Mesenchymal stem cell (in vitro differentiated cells and primary cell): ENCODE data around the gene SETD1A.
A peak's percentile ranks its signal among the peaks of the same experiment; 100 is the strongest.

Source experiments
- DNase-seq: peaks from one replicate; pipeline ENCODE4 v3.0.0-alpha.2; 2013
- H2AFZ ChIP-seq: one replicate; pipeline ENCODE4 v1.6.1; 2013; ENCODE audit warnings: low read depth, mild to moderate bottlenecking, control low read depth, inconsistent platforms, low read length, moderate library complexity
- H2AK5ac ChIP-seq: 2 replicates; pipeline ENCODE4 v1.6.1; 2013; ENCODE audit warnings: low read length, moderate library complexity, mild to moderate bottlenecking, inconsistent platforms; ENCODE audit not compliant: severe bottlenecking
- H2BK120ac ChIP-seq: one replicate; pipeline ENCODE4 v1.6.1; 2013; ENCODE audit warnings: low read depth, mild to moderate bottlenecking, inconsistent platforms, low read length, moderate library complexity
- H2BK12ac ChIP-seq, 2 experiments: one replicate each; pipeline ENCODE4 v1.6.1; 2013; ENCODE audit warnings: inconsistent platforms in 2 of 2, low read length in 2 of 2, mild to moderate bottlenecking in 2 of 2, moderate library complexity in 2 of 2, control low read depth in 1 of 2
- H2BK15ac ChIP-seq: one replicate; pipeline ENCODE4 v1.6.1; 2013; ENCODE audit warnings: mild to moderate bottlenecking, low read depth, inconsistent platforms; ENCODE audit not compliant: poor library complexity, severe bottlenecking
- H2BK5ac ChIP-seq: 2 replicates; pipeline ENCODE4 v1.6.1; 2013; ENCODE audit warnings: low read depth, mild to moderate bottlenecking, low read length, control low read depth, inconsistent platforms; ENCODE audit not compliant: poor library complexity, severe bottlenecking
- H3K14ac ChIP-seq, 2 experiments: one replicate each; pipeline ENCODE4 v1.6.1; 2013; ENCODE audit warnings: inconsistent platforms in 2 of 2, low read length in 2 of 2, control low read depth in 1 of 2, mild to moderate bottlenecking in 1 of 2, moderate library complexity in 1 of 2
- H3K18ac ChIP-seq, 2 experiments: one replicate each; pipeline ENCODE4 v1.6.1; 2013; ENCODE audit warnings: inconsistent platforms in 2 of 2, low read length in 2 of 2, control low read depth in 1 of 2, low read depth in 1 of 2, mild to moderate bottlenecking in 1 of 2
- H3K23ac ChIP-seq, 2 experiments: one replicate each; pipeline ENCODE4 v1.6.1; 2013; ENCODE audit warnings: inconsistent platforms in 2 of 2, low read length in 2 of 2, mild to moderate bottlenecking in 2 of 2, moderate library complexity in 2 of 2, control low read depth in 1 of 2
- H3K27ac ChIP-seq: 2 replicates; pipeline ENCODE4 v1.5.1; 2013; ENCODE audit warnings: mild to moderate bottlenecking, moderate library complexity, low read length, control low read depth, inconsistent platforms; ENCODE audit not compliant: poor library complexity, severe bottlenecking
- H3K27me3 ChIP-seq, 2 experiments: 2 replicates each; pipeline versions ENCODE4 v1.6.1 to v1.7.0; 2013; ENCODE audit warnings: low read length in 2 of 2, mild to moderate bottlenecking in 2 of 2, moderate library complexity in 2 of 2, control low read depth in 1 of 2, inconsistent platforms in 1 of 2; ENCODE audit not compliant: control insufficient read depth in 1 of 2, insufficient read depth in 1 of 2
- H3K36me3 ChIP-seq, 2 experiments: 2 replicates each; pipeline versions ENCODE4 v1.6.1 to v1.7.0; 2013; ENCODE audit warnings: low read length in 2 of 2, control low read depth in 1 of 2, inconsistent platforms in 1 of 2, low read depth in 1 of 2, mild to moderate bottlenecking in 1 of 2; ENCODE audit not compliant: insufficient read depth in 2 of 2, control insufficient read depth in 1 of 2
- H3K4ac ChIP-seq, 2 experiments: one replicate each; pipeline ENCODE4 v1.6.1; 2013; ENCODE audit warnings: inconsistent platforms in 2 of 2, low read length in 2 of 2, mild to moderate bottlenecking in 2 of 2, moderate library complexity in 2 of 2, control low read depth in 1 of 2, low read depth in 1 of 2
- H3K4me1 ChIP-seq: 2 replicates; pipeline ENCODE4 v1.6.1; 2013; ENCODE audit warnings: low read depth, low read length, control low read depth; ENCODE audit not compliant: control insufficient read depth, insufficient read depth
- H3K4me2 ChIP-seq: 2 replicates; pipeline ENCODE4 v1.6.1; 2013; ENCODE audit warnings: low read length, mild to moderate bottlenecking, inconsistent platforms; ENCODE audit not compliant: poor library complexity, severe bottlenecking
- H3K4me3 ChIP-seq, 2 experiments: 2 replicates each; pipeline versions ENCODE4 v1.5.1 to v1.7.0; 2013; ENCODE audit warnings: low read length in 2 of 2, mild to moderate bottlenecking in 2 of 2, control low read depth in 1 of 2, low read depth in 1 of 2; ENCODE audit not compliant: insufficient read depth in 1 of 2
- H3K79me1 ChIP-seq: replicated peaks from 2 replicates; pipeline ENCODE4 v1.6.1; 2013; ENCODE audit warnings: mild to moderate bottlenecking, control low read depth, low read length, inconsistent platforms; ENCODE audit not compliant: poor library complexity, severe bottlenecking
- H3K9ac ChIP-seq: 2 replicates; pipeline ENCODE4 v1.7.0; 2013; ENCODE audit warnings: mild to moderate bottlenecking, low read length, moderate library complexity
- H3K9me3 ChIP-seq: 2 replicates; pipeline ENCODE4 v1.7.0; 2013; ENCODE audit warnings: mild to moderate bottlenecking, low read length; ENCODE audit not compliant: control insufficient read depth
- H4K8ac ChIP-seq: one replicate; pipeline ENCODE4 v1.6.1; 2013; ENCODE audit warnings: inconsistent platforms, mild to moderate bottlenecking, low read length, moderate library complexity
- H4K91ac ChIP-seq: one replicate; pipeline ENCODE4 v1.6.1; 2013; ENCODE audit warnings: mild to moderate bottlenecking, low read length, inconsistent platforms
- WGBS: methylation state at CpG from one replicate; pipeline ENCODE4 v1.1.7; 2013; ENCODE audit warnings: mixed read lengths; 5-methylcytosine and 5-hydroxymethylcytosine counted together

SETD1A gene

DNA sequence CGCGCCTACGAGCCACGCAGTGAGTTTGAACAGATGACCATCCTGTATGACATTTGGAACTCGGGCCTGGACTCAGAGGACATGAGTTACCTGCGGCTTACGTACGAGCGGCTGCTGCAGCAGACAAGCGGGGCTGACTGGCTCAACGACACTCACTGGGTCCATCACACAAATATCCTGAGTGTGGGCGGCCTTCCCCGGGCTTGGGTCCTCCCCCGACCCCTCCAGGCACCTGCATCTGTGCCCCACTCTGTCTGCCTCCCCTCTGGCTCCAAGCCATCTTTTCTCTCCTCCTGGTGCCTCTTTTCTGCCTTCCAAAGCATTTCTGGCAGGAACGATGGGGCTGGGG is 22.4 kb downstream of the SETD1A start:
- H3K27me3 ChIP-seq = no peaks in the 10 kb centered on the region
- H3K18ac ChIP-seq = no peak overlapping the region
- no peak overlapping the region for H3K4ac ChIP-seq
- H3K9ac ChIP-seq = no peak overlapping the region
- 95% methylated on average over 15 of the region's 15 CpGs for WGBS
- no peaks in the 10 kb centered on the region for H3K9me3 ChIP-seq
- H3K4me2 ChIP-seq = no peak overlapping the region
- H3K27ac ChIP-seq = no peak overlapping the region
- H3K4me1 ChIP-seq = peaks cover 12% of the 10 kb centered on the region
- no peak overlapping the region for H3K4me3 ChIP-seq
- DNase-seq = no peak
- no peak overlapping the region for H2BK5ac ChIP-seq
- H3K79me1 ChIP-seq = peaks cover 31% of the 10 kb centered on the region
- no peak overlapping the region for H2AK5ac ChIP-seq
- no peak overlapping the region for H2BK120ac ChIP-seq
- no peak overlapping the region for H3K14ac ChIP-seq
- H3K23ac ChIP-seq = no peak overlapping the region
- H4K8ac ChIP-seq = no peak overlapping the region
- no peak overlapping the region for H2BK12ac ChIP-seq
- no peak overlapping the region for H2AFZ ChIP-seq
- H4K91ac ChIP-seq = no peak overlapping the region
- H2BK15ac ChIP-seq = no peak overlapping the region
- peaks cover 73 to 97% of the 10 kb centered on the region in 2 experiments for H3K36me3 ChIP-seq

DNA sequence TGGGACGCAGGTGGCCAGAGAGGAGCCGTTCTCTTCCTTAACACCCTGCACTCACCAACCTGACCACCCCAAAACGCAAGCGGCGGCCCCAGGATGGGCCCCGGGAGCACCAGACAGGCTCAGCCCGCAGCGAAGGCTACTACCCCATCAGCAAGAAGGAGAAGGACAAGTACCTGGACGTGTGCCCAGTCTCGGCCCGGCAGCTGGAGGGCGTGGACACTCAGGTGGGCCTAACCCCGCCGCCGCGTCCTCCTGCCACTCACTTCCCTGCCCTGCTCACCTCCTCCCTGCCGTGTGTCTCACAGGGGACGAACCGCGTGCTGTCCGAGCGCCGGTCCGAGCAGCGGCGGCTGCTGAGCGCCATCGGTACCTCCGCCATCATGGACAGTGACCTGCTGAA is 22.9 kb downstream of the SETD1A start:
- Histone ChIP-seq H3K27me3 (no peaks in the 10 kb centered on the region), H3K23ac (no peak overlapping the region), H2AFZ (no peak overlapping the region), H2BK120ac (no peak overlapping the region), H3K18ac (no peak overlapping the region), H4K8ac (no peak overlapping the region), H3K4ac (no peak overlapping the region), H4K91ac (peak overlapping the region; percentile 28), H3K79me1 (peaks cover 31% of the 10 kb centered on the region), H3K9ac (no peak overlapping the region), H3K9me3 (no peaks in the 10 kb centered on the region), H2AK5ac (no peak overlapping the region), H3K4me1 (peaks cover 16% of the 10 kb centered on the region), H2BK15ac (no peak overlapping the region), H2BK5ac (no peak overlapping the region), H3K4me3 (no peak overlapping the region), H3K36me3 (peaks cover 68 to 94% of the 10 kb centered on the region in 2 experiments), H2BK12ac (no peak overlapping the region), H3K27ac (no peak overlapping the region), H3K14ac (no peak overlapping the region), H3K4me2 (no peak overlapping the region)
- DNase-seq = no peak
- 96% methylated on average over 29 of the region's 29 CpGs for WGBS

DNA sequence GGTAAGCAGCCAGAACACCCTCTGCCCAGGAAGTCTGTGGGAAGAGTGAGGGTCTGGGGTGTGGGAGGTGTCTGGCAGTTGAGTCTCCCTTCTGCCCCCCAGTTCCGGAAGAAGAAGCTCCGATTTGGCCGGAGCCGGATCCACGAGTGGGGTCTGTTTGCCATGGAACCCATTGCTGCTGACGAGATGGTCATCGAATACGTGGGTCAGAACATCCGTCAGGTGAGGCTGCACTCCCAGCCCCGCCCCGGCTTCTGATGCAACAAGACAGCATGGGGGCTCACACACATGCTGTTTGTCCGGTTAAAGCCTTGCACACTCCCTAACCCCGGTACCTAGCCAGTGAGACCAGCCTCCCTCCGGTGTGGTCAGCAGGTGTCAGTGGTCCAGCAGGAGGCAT is 23.4 kb downstream of the SETD1A start:
- Histone ChIP-seq H4K91ac (no peak overlapping the region), H3K27me3 (no peaks in the 10 kb centered on the region), H2BK120ac (no peak overlapping the region), H3K9ac (no peak overlapping the region), H3K4ac (no peak overlapping the region), H3K18ac (no peak overlapping the region), H3K4me3 (no peak overlapping the region), H4K8ac (no peak overlapping the region), H2AK5ac (no peak overlapping the region), H2BK5ac (no peak overlapping the region), H3K4me1 (peaks cover 21% of the 10 kb centered on the region), H2BK15ac (no peak overlapping the region), H3K23ac (no peak overlapping the region), H3K79me1 (peaks cover 28% of the 10 kb centered on the region), H2AFZ (no peak overlapping the region), H3K36me3 (peaks cover 63 to 90% of the 10 kb centered on the region in 2 experiments), H3K27ac (no peak overlapping the region), H2BK12ac (no peak overlapping the region), H3K14ac (no peak overlapping the region), H3K4me2 (no peak overlapping the region), H3K9me3 (no peaks in the 10 kb centered on the region)
- DNase-seq = no peak
- 99% methylated on average over 14 of the region's 14 CpGs for WGBS

DNA sequence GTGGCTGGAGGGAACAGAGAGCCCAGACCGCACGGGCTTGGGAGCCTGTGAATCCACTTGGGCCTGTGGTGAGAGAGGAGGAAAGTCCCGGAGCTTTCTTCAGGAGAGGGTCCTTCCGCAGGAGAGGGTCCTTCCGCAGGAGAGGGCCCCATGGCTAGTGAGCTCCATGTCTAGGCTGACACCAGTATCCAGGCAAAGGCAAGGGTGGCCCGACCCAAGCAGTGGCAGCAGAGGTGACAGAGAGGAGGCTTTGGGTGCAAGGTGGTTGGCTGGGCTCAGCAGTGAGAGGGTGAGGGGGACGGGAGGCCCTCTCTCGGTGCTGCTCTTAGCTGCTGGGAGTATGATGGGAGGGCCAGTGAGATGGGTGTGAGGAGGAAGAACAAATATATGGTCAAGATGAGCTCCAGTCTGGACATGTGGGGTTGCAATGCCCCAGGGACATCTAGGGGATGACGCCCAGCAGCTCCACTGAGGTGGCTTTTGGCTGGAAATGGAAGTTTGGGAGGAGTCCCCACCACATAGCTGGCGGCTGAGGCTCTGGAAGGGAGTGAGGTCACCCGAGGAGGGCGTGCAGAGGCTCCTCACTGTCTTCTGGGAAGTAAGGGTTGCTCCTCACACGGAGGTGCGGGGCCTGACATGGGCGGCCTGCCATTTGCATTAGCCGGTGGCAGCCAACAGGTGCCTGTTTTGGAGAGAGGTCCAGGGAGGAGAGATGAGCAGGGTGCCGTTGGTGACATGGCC is 25.2 kb downstream of the SETD1A start:
- H3K4me3 ChIP-seq = peak overlapping the region in 1 of 2 experiments; percentile 53
- peak overlapping the region in 1 of 2 experiments; percentile 25 for H3K4ac ChIP-seq
- H2BK120ac ChIP-seq = no peak overlapping the region
- H3K9ac ChIP-seq = peak overlapping the region; percentile 62
- no peak overlapping the region for H2BK12ac ChIP-seq
- DNase-seq = no peak
- H4K8ac ChIP-seq = no peak overlapping the region
- no peak overlapping the region for H2BK15ac ChIP-seq
- H3K4me2 ChIP-seq = no peak overlapping the region
- no peak overlapping the region for H4K91ac ChIP-seq
- H2AFZ ChIP-seq = no peak overlapping the region
- H3K27me3 ChIP-seq = no peaks in the 10 kb centered on the region
- no peak overlapping the region for H3K18ac ChIP-seq
- H2AK5ac ChIP-seq = no peak overlapping the region
- no peak overlapping the region for H3K23ac ChIP-seq
- peaks cover 61 to 85% of the 10 kb centered on the region in 2 experiments for H3K36me3 ChIP-seq
- 95% methylated on average over 17 of the region's 17 CpGs for WGBS
- H3K4me1 ChIP-seq = peaks cover 22% of the 10 kb centered on the region
- no peak overlapping the region for H3K27ac ChIP-seq
- H3K9me3 ChIP-seq = no peaks in the 10 kb centered on the region
- no peak overlapping the region for H2BK5ac ChIP-seq
- H3K79me1 ChIP-seq = peaks cover 18% of the 10 kb centered on the region
- no peak overlapping the region for H3K14ac ChIP-seq
